Suprapubic skin (tissue), 4 donors: Measurements from ENCODE around the gene COL23A1. TPM values are rescaled to one million over a fixed set of nuclear protein-coding genes. Genes with fewer than 3 reads are reported as not detected.

Experiments
- DNase-seq, 2 donors: peaks; one replicate each; pipeline ENCODE4 v3.0.0-alpha.2; 2019; ENCODE audit warnings: low spot score in 2 of 2
- H3K27ac ChIP-seq: fragments of 200-600 bp; sonication (generic); one replicate; pipeline ENCODE4 v1.5.1; 2019
- H3K27me3 ChIP-seq: fragments of 200-600 bp; sonication (generic); one replicate; pipeline ENCODE4 v1.5.1; 2019
- H3K36me3 ChIP-seq: fragments of 200-600 bp; sonication (generic); one replicate; pipeline ENCODE4 v1.5.1; 2019
- H3K4me1 ChIP-seq: fragments of 200-600 bp; sonication (generic); one replicate; pipeline ENCODE4 v1.5.1; 2019
- H3K4me3 ChIP-seq: fragments of 200-600 bp; sonication (generic); one replicate; pipeline ENCODE4 v1.5.1; 2019; ENCODE audit warnings: mild to moderate bottlenecking
- H3K9me3 ChIP-seq: fragments of 200-600 bp; sonication (generic); one replicate; pipeline ENCODE4 v1.5.1; 2019
- EP300 ChIP-seq: sonication (generic); formaldehyde crosslinking; IDR thresholded peaks from one replicate; pipeline ENCODE4 v1.6.1; 2017; ENCODE audit warnings: antibody characterized with exemption
- POLR2A ChIP-seq, 2 donors: fragments of 450-650 bp; IDR thresholded peaks; one replicate each; pipeline ENCODE4 v1.6.1; 2017; ENCODE audit warnings: antibody characterized with exemption in 2 of 2, mild to moderate bottlenecking in 2 of 2, moderate library complexity in 2 of 2
- POLR2AphosphoS5 ChIP-seq, 3 donors: sonication (generic); formaldehyde crosslinking; IDR thresholded peaks; one replicate each; pipeline ENCODE4 v1.6.1; 2017; ENCODE audit warnings: antibody characterized with exemption in 3 of 3
- WGBS: methylation state at CpG from one replicate; pipeline ENCODE4 v1.1.5; 2018; 5-methylcytosine and 5-hydroxymethylcytosine counted together
- total RNA-seq, 4 donors: library from RNA; depleted of rRNA; stranded (reverse); fragments of >200 nt; gene quantifications; one replicate each; pipeline ENCODE4 v1.1.0, GENCODE V29; 2016
- TF ChIP-seq, protein P1 (sequence below), 2 donors: fragments of 200-600 bp in 1 of 2; fragments of 450-650 bp in 1 of 2; sonication (generic) in 1 of 2; IDR thresholded peaks; one replicate each; pipeline ENCODE4 v1.5.1; 2016 to 2019; ENCODE audit warnings: antibody characterized with exemption in 2 of 2, mild to moderate bottlenecking in 1 of 2, moderate library complexity in 1 of 2

The COL23A1 gene
- total RNA-seq, 4 donors from 2014 or later, result 1.6 to 4.4 (median 3.4) TPM

DNA sequence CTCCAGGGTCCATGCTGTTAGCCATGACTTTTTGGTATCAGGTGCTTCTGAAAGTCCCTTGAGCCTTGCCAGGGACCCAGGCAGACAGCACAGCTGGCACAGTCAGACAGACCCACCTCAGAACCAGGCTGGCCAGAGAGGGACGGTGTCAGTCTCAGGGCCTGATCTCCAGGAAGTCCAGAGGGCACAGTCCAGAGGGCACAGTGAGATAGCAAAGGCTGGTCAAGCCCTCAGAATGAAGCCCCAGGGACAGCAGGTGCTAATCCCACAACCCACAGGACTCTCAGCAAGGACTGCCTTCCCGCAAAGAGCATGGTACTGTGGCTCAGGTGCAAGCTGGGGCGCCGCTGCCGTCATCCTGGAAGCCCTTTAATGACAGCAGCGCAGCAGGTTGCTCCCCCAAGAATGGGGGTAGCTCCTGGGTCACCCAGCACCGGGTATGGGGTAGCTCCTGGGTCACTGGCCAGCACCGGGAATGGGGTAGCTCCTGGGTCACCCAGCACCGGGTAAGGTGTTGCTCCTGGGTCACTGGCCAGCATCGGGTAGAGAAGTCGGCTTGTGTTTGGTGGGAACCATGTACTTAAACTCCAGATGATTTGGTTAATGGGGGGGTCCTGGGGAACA, 252.0 kb downstream of the COL23A1 start:
- Histone ChIP-seq H3K4me1 (peaks cover 14% of the 10 kb centered on the region), H3K27me3 (peaks cover 8% of the 10 kb centered on the region), H3K4me3 (no peak overlapping the region), H3K36me3 (no peaks in the 10 kb centered on the region), H3K27ac (no peak overlapping the region), H3K9me3 (no peaks in the 10 kb centered on the region)
- peak in 1 of 2 donors; percentile 50 for DNase-seq
- whole genome bisulfite sequencing, result 72% methylated on average over 10 of the region's 11 CpGs
- TF ChIP-seq EP300 (no peak), POLR2AphosphoS5 (IDR thresholded peaks at IDR 0.05) (no peak), POLR2A (IDR thresholded peaks at IDR 0.05) (no peak)
- TF ChIP-seq, protein P1, sequence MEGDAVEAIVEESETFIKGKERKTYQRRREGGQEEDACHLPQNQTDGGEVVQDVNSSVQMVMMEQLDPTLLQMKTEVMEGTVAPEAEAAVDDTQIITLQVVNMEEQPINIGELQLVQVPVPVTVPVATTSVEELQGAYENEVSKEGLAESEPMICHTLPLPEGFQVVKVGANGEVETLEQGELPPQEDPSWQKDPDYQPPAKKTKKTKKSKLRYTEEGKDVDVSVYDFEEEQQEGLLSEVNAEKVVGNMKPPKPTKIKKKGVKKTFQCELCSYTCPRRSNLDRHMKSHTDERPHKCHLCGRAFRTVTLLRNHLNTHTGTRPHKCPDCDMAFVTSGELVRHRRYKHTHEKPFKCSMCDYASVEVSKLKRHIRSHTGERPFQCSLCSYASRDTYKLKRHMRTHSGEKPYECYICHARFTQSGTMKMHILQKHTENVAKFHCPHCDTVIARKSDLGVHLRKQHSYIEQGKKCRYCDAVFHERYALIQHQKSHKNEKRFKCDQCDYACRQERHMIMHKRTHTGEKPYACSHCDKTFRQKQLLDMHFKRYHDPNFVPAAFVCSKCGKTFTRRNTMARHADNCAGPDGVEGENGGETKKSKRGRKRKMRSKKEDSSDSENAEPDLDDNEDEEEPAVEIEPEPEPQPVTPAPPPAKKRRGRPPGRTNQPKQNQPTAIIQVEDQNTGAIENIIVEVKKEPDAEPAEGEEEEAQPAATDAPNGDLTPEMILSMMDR (IDR thresholded peaks at IDR 0.05), result no peak

DNA sequence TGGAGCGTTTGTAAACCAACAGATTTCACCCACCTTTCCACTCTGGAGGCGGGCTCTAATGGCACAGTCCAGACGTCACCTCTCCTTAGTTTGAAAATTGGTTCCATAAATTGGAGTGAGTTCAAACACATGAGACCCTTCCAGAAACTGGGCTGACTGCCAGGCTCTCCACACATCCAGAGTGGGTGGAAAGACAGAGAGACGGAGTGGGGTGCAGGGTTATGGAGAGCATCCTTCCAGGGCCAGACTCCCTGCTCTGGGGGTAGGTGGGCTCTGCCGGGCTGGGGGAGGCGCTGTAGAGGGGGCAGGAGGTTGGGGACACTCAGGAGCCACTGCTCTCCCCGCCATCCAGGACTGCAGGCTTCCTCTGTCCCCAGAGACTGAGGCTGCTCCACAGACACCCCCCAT, 252.9 kb downstream of the COL23A1 start:
- 81% methylated on average over 7 of the region's 7 CpGs for WGBS
- TF ChIP-seq POLR2AphosphoS5 (IDR thresholded peaks at IDR 0.05) (no peak), POLR2A (IDR thresholded peaks at IDR 0.05) (no peak), EP300 (no peak)
- Histone ChIP-seq H3K36me3 (no peaks in the 10 kb centered on the region), H3K27ac (no peak overlapping the region), H3K27me3 (peaks cover 8% of the 10 kb centered on the region), H3K4me1 (peaks cover 19% of the 10 kb centered on the region), H3K9me3 (no peaks in the 10 kb centered on the region), H3K4me3 (no peak overlapping the region)
- DNase-seq, result peak in 1 of 2 donors; percentile 48

DNA sequence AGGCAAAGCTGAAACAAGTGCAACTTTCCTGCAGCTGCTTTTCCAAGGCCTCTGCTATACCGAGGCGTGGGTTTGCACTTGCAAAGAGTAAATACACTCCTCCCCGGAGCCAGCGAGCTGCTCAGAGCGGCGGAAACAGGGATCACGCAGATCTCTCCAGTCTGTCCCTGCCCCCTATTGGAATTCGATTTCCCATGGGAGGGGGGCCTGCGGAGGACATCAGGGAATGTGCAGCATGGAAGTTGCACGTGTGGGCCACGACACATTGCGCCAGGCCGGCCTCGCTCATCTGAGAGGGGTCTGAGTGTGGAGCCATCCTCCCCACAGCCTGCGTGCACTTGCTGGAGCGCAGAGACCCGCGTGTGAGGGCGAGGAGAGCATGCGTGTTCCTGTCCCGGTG, 253.3 kb downstream of the COL23A1 start:
- H3K4me3 ChIP-seq, result no peak overlapping the region
- no peak for TF ChIP-seq POLR2AphosphoS5 (IDR thresholded peaks at IDR 0.05)
- TF ChIP-seq EP300, result no peak
- TF ChIP-seq POLR2A (IDR thresholded peaks at IDR 0.05), result no peak
- TF ChIP-seq, protein P1 (IDR thresholded peaks at IDR 0.05), result no peak
- 76% methylated on average over 21 of the region's 21 CpGs for WGBS
- H3K27me3 ChIP-seq, result peaks cover 4% of the 10 kb centered on the region
- H3K36me3 ChIP-seq, result no peaks in the 10 kb centered on the region
- H3K27ac ChIP-seq, result no peak overlapping the region
- peaks cover 23% of the 10 kb centered on the region for H3K4me1 ChIP-seq
- no peaks in the 10 kb centered on the region for H3K9me3 ChIP-seq
- DNase-seq, result no peak

DNA sequence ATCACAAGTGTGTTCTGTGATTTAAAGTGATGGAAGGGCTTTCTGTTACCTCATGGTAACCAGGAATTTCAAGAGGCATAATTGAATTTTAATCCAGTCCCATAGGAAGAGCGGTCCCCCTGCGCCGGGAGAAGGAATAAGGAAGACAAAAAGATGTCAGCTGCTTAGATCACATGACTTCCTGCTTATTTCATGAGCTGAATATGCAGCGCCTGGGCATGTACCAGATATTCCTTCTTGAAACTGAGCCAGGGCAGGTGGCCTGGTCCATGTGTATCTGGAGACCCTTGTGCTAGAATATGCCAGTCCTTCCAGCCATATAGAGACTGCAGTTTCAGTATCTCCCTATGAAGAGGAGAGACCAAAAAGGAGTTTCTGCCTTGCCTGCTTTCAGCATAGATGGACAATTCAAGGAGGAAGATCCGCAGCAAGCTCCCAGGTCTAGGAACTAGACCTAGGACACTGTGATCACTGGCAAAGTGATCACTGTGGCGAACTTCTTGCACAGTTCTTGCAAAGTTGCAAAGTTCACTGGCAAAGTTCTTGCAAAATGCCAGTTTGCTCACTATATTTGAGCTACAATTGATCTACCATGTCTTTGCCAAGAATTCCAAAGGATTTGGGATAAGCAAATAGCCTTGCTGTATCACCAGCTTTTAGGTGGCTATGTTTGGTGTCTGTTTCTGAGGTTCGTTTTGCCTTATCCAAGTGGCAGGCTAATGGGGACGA, 254.7 kb downstream of the COL23A1 start:
- no peaks in the 10 kb centered on the region for H3K27me3 ChIP-seq
- H3K4me3 ChIP-seq, result no peak overlapping the region
- DNase-seq, result peak in 1 of 2 donors; percentile 19
- WGBS, result 58% methylated on average over 8 of the region's 8 CpGs
- H3K27ac ChIP-seq, result no peak overlapping the region
- no peaks in the 10 kb centered on the region for H3K36me3 ChIP-seq
- H3K9me3 ChIP-seq, result no peaks in the 10 kb centered on the region
- peaks cover 37% of the 10 kb centered on the region for H3K4me1 ChIP-seq
- TF ChIP-seq, protein P1 (IDR thresholded peaks at IDR 0.05), result no peak
- TF ChIP-seq POLR2A (IDR thresholded peaks at IDR 0.05) (no peak), EP300 (no peak), POLR2AphosphoS5 (IDR thresholded peaks at IDR 0.05) (no peak)

DNA sequence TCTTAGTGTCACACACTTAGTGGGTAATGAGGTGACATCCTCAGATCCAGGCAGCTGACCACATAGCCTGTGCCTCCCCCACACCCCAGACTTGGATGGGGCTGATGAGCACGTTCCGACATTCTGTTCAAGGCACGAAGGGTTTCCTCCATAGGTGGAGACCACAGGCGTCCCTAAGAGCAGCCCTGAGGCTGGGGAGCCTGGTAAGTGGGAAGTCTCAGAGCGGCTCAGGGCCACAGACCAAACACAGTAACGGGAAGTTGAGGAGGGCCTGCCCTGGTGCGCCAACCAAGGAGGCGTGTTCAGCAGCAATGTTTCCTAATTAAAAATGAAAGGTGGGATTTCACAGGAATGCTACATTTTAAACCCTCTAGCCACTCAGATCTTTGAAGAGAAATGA, 255.3 kb downstream of the COL23A1 start:
- no peak overlapping the region for H3K27ac ChIP-seq
- WGBS, result 75% methylated on average over 7 of the region's 8 CpGs
- no peaks in the 10 kb centered on the region for H3K27me3 ChIP-seq

More for the DNA sequence above, 255.3 kb downstream of the COL23A1 start:
- H3K4me1 ChIP-seq, result peaks cover 37% of the 10 kb centered on the region
- H3K9me3 ChIP-seq, result no peaks in the 10 kb centered on the region
- H3K4me3 ChIP-seq, result no peak overlapping the region
- peak in 1 of 2 donors; percentile 44 for DNase-seq
- H3K36me3 ChIP-seq, result no peaks in the 10 kb centered on the region
- TF ChIP-seq EP300 (no peak), POLR2A (IDR thresholded peaks at IDR 0.05) (no peak), POLR2AphosphoS5 (IDR thresholded peaks at IDR 0.05) (no peak)
- TF ChIP-seq, protein P1 (IDR thresholded peaks at IDR 0.05), result no peak
